ENCODE measurements around the gene IGF1R. TPM values are rescaled to one million over a fixed set of nuclear protein-coding genes. Genes with fewer than 3 reads are reported as not detected.

The IGF1R gene
- total and polyA plus RNA-seq, 2 of the 8 experiments (the other 6 are each of a cell fraction or from before 2014, with no cell fraction given) = 32.9 to 109 TPM

GRCh38 chr15:98724494-98724893 lies 76.2 kb downstream of the IGF1R start (continued):
- TF ChIP-seq RXRA (IDR thresholded peaks at IDR 0.05; ENCODE audit: insufficient read depth, low read depth, low read length) = no peak
